Upper lobe of left lung (tissue), 6 donors: ENCODE data around the gene SMCHD1. TPM values are rescaled to one million over a fixed set of nuclear protein-coding genes. Genes with fewer than 3 reads are reported as not detected.
"Not testable (repeated sequence)": the region's sequence is repeated elsewhere in the genome, so short reads cannot be mapped to it uniquely, and the experiment has no call there.

Experiments
- ATAC-seq, 2 donors: fragments of 200-7000 bp; cut with Tn5 transposase; one replicate each; pipeline ENCODE4 v1.9.1; 2022; ENCODE audit warnings: mild to moderate bottlenecking in 2 of 2, moderate library complexity in 2 of 2; ENCODE audit not compliant: low FRiP score in 2 of 2
- DNase-seq, 2 donors: peaks; one replicate each; pipeline ENCODE4 v3.0.0-alpha.2; 2019 to 2020
- H3K27ac ChIP-seq, 4 donors: fragments of 200-600 bp; sonication (generic); one replicate each; pipeline ENCODE4 v1.5.1; 2016 to 2019
- H3K27me3 ChIP-seq, 4 donors: fragments of 200-600 bp; sonication (generic); one replicate each; pipeline ENCODE4 v1.5.1; 2017 to 2019
- H3K36me3 ChIP-seq, 4 donors: fragments of 200-600 bp; sonication (generic); one replicate each; pipeline ENCODE4 v1.5.1; 2016 to 2019
- H3K4me1 ChIP-seq, 4 donors: fragments of 200-600 bp; sonication (generic); one replicate each; pipeline ENCODE4 v1.5.1; 2018 to 2019
- H3K4me3 ChIP-seq, 4 donors: fragments of 200-600 bp; sonication (generic); one replicate each; pipeline ENCODE4 v1.5.1; 2017 to 2019; ENCODE audit warnings: mild to moderate bottlenecking in 2 of 4, moderate library complexity in 1 of 4
- H3K9me3 ChIP-seq, 4 donors: fragments of 200-600 bp; sonication (generic); one replicate each; pipeline ENCODE4 v1.5.1; 2018 to 2019
- CTCF ChIP-seq, 6 experiments: fragments of 450-650 bp in 4 of 6; fragments of 200-600 bp in 2 of 6; sonication (generic) in 2 of 6; IDR thresholded peaks; one replicate each; pipeline ENCODE4 v1.5.1; 2016 to 2019; ENCODE audit warnings: antibody characterized with exemption in 6 of 6
- EP300 ChIP-seq, 4 donors: sonication (generic); formaldehyde crosslinking; IDR thresholded peaks; one replicate each; pipeline ENCODE4 v1.5.1; 2017; ENCODE audit warnings: antibody characterized with exemption in 4 of 4, control low read depth in 2 of 4
- POLR2A ChIP-seq, 4 donors: fragments of 450-650 bp; IDR thresholded peaks; one replicate each; pipeline ENCODE4 v1.5.1; 2016 to 2017; ENCODE audit warnings: antibody characterized with exemption in 4 of 4, mild to moderate bottlenecking in 2 of 4
- POLR2AphosphoS5 ChIP-seq, 2 donors: sonication (generic); formaldehyde crosslinking; IDR thresholded peaks; one replicate each; pipeline ENCODE4 v1.5.1; 2017; ENCODE audit warnings: antibody characterized with exemption in 2 of 2
- WGBS, 2 donors: methylation state at CpG; one replicate each; pipeline ENCODE4 v1.1.5; 2017 to 2018; 5-methylcytosine and 5-hydroxymethylcytosine counted together
- total RNA-seq, 6 donors: library from RNA; depleted of rRNA in 4 of 6; stranded (reverse); fragments of >200 nt in 4 of 6; gene quantifications; one replicate each; pipeline versions ENCODE4 v1.1.0 to v1.2.1, GENCODE V29; 2016 to 2021
- donor health status: DM: no; HTN: no; CAD: no; lungs with moderate emphysema.
- donor health status: DM: no; HTN: yes; CAD: no; lungs with severe emphysema.

Gene SMCHD1
- total RNA-seq, 6 donors from 2014 or later: 39.2 to 157 (median 58.9) TPM

- H3K4me3 ChIP-seq: no peak overlapping the region
- TF ChIP-seq POLR2AphosphoS5 (IDR thresholded peaks at IDR 0.05) (no peak), EP300 (IDR thresholded peaks at IDR 0.05) (no peak), CTCF (IDR thresholded peaks at IDR 0.05) (no peak), POLR2A (IDR thresholded peaks at IDR 0.05) (no peak)
- WGBS, 2 donors: 92 to 98% methylated on average over 8 of the region's 8 CpGs
- no peak for DNase-seq
- no peaks in the 10 kb centered on the region for H3K4me1 ChIP-seq
- no peaks in the 10 kb centered on the region for H3K27me3 ChIP-seq
- no peak for ATAC-seq
- H3K27ac ChIP-seq: no peak overlapping the region
- H3K9me3 ChIP-seq: peaks cover 0 to 8% (median 0%) of the 10 kb centered on the region in 4 donors
- H3K36me3 ChIP-seq: peaks cover 0 to 13% (median 3%) of the 10 kb centered on the region in 4 donors
These were observed 150.7 kb downstream of the SMCHD1 start for GRCh38 chr18:2805970-2806943.

- H3K9me3 ChIP-seq: peaks cover 0 to 13% (median 1%) of the 10 kb centered on the region in 4 donors
- H3K36me3 ChIP-seq, H3K4me1 ChIP-seq, H3K27ac ChIP-seq, DNase-seq, H3K27me3 ChIP-seq, H3K4me3 ChIP-seq, ATAC-seq: not testable (repeated sequence)
- 93 to 100% methylated on average over 2 of the region's 2 CpGs for WGBS, 2 donors
These were observed 153.1 kb downstream of the SMCHD1 start for GRCh38 chr18:2808640-2809039.

- H3K9me3 ChIP-seq: peaks cover 0 to 13% (median 2%) of the 10 kb centered on the region in 4 donors
- H3K27me3 ChIP-seq, H3K4me1 ChIP-seq, ATAC-seq, H3K4me3 ChIP-seq, DNase-seq, H3K27ac ChIP-seq, H3K36me3 ChIP-seq: not testable (repeated sequence)
- WGBS, 2 donors: 87 to 99% methylated on average over 6 of the region's 6 CpGs
These were observed 154.2 kb downstream of the SMCHD1 start for GRCh38 chr18:2809666-2810183.

GRCh38 chr18:2811416-2811815 is 155.9 kb downstream of the SMCHD1 start:
- no peak overlapping the region for H3K4me3 ChIP-seq
- peaks cover 0 to 13% (median 4%) of the 10 kb centered on the region in 4 donors for H3K9me3 ChIP-seq
- H3K4me1 ChIP-seq: no peaks in the 10 kb centered on the region
- no peaks in the 10 kb centered on the region for H3K27me3 ChIP-seq
- TF ChIP-seq CTCF (IDR thresholded peaks at IDR 0.05) (no peak), POLR2AphosphoS5 (IDR thresholded peaks at IDR 0.05) (no peak), POLR2A (IDR thresholded peaks at IDR 0.05) (no peak)
- ATAC-seq (no peak), DNase-seq (no peak)
- no peaks in the 10 kb centered on the region for H3K36me3 ChIP-seq
- H3K27ac ChIP-seq: no peak overlapping the region
- 100% methylated on average over 1 of the region's 1 CpG for WGBS, 2 donors

GRCh38 chr18:2814928-2815327 is 159.4 kb downstream of the SMCHD1 start:
- no peak for DNase-seq
- Histone ChIP-seq H3K4me3 (no peak overlapping the region), H3K27ac (no peak overlapping the region), H3K27me3 (no peaks in the 10 kb centered on the region), H3K4me1 (no peaks in the 10 kb centered on the region), H3K36me3 (no peaks in the 10 kb centered on the region), H3K9me3 (peaks cover 0 to 8% (median 4%) of the 10 kb centered on the region in 4 donors)
- WGBS, 2 donors: 91 to 93% methylated on average over 2 of the region's 2 CpGs
- no peak for ATAC-seq
- no peak for TF ChIP-seq CTCF (IDR thresholded peaks at IDR 0.05)

GRCh38 chr18:2818281-2818680 is 162.8 kb downstream of the SMCHD1 start:
- peaks cover 0 to 6% (median 0%) of the 10 kb centered on the region in 4 donors for H3K9me3 ChIP-seq
- no peak overlapping the region for H3K4me3 ChIP-seq
- H3K36me3 ChIP-seq: no peaks in the 10 kb centered on the region
- H3K27me3 ChIP-seq: no peaks in the 10 kb centered on the region
- DNase-seq (no peak), ATAC-seq (no peak)
- no peaks in the 10 kb centered on the region for H3K4me1 ChIP-seq
- H3K27ac ChIP-seq: no peak overlapping the region
- TF ChIP-seq CTCF (IDR thresholded peaks at IDR 0.05): no peak
- no peak for TF ChIP-seq EP300 (IDR thresholded peaks at IDR 0.05)
- TF ChIP-seq POLR2AphosphoS5 (IDR thresholded peaks at IDR 0.05): no peak
